ENCODE data around the gene INMT. TPM values are rescaled to one million over a fixed set of nuclear protein-coding genes. Genes with fewer than 3 reads are reported as not detected.

Gene INMT
- total RNA-seq, 4 donors from 2014 or later = 1.7 to 6.8 (median 4.5) TPM

DNA sequence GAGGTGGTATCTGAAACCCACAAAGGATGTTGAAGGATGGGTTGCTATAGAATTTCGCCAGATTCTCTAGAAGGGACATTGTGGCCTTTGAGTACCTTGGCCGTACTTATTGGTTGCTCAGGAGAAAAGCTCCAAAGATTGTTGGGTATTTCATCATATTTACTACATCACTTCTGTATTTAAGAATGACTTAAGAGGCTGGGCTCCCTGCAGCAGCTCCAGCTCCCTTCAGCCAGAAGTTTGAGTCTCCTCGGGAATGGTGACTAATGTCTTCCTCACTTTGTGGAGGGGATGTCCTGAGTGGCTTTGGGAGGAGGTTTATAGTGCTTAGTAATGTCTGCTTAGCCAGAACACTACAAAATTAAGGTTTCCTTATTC lies 37.4 kb downstream of the INMT start:
- intact Hi-C loops (cut with DNase I; ENCODE audit: low total_unique reads) = no loop called here
- peak in 1 of 2 donors; percentile 79 for DNase-seq (ENCODE audit: low spot score in 2 of 2)
- TF ChIP-seq, protein P1, sequence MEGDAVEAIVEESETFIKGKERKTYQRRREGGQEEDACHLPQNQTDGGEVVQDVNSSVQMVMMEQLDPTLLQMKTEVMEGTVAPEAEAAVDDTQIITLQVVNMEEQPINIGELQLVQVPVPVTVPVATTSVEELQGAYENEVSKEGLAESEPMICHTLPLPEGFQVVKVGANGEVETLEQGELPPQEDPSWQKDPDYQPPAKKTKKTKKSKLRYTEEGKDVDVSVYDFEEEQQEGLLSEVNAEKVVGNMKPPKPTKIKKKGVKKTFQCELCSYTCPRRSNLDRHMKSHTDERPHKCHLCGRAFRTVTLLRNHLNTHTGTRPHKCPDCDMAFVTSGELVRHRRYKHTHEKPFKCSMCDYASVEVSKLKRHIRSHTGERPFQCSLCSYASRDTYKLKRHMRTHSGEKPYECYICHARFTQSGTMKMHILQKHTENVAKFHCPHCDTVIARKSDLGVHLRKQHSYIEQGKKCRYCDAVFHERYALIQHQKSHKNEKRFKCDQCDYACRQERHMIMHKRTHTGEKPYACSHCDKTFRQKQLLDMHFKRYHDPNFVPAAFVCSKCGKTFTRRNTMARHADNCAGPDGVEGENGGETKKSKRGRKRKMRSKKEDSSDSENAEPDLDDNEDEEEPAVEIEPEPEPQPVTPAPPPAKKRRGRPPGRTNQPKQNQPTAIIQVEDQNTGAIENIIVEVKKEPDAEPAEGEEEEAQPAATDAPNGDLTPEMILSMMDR (IDR thresholded peaks at IDR 0.05) = no peak
- no peak for TF ChIP-seq POLR2A (IDR thresholded peaks at IDR 0.05)
- H3K4me3 ChIP-seq (ENCODE audit: low read depth, poor library complexity, severe bottlenecking) = no peak overlapping the region
- 51 to 70% methylated on average over 3 of the region's 3 CpGs for WGBS, 2 donors

DNA sequence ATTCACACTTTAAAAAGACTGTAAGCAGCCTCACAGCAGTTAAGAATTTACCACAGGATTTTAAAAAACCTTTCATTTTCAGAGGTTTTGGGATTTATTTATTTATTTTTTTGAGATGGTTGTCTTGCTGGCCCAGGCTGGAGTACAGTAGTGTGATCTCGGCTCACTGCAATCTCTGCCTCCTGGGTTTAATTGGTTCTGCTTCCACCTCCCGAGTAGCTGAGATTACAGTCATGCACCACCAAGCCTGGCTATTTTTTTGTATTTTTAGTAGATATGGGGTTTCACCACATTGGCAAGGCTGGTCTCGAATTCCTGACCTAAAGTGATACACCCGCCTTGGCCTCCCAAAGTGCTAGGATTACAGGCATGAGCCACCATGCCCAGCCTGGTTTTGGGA lies 38.4 kb downstream of the INMT start:
- TF ChIP-seq, protein P1 (IDR thresholded peaks at IDR 0.05) = no peak
- no peak for TF ChIP-seq POLR2A (IDR thresholded peaks at IDR 0.05)
- no peak for DNase-seq (ENCODE audit: low spot score in 2 of 2)
- WGBS, 2 donors = 89 to 93% methylated on average over 4 of the region's 4 CpGs
- H3K4me3 ChIP-seq (ENCODE audit: low read depth, poor library complexity, severe bottlenecking) = no peak overlapping the region
- intact Hi-C loops (cut with DNase I; ENCODE audit: low total_unique reads) = no loop called here

DNA sequence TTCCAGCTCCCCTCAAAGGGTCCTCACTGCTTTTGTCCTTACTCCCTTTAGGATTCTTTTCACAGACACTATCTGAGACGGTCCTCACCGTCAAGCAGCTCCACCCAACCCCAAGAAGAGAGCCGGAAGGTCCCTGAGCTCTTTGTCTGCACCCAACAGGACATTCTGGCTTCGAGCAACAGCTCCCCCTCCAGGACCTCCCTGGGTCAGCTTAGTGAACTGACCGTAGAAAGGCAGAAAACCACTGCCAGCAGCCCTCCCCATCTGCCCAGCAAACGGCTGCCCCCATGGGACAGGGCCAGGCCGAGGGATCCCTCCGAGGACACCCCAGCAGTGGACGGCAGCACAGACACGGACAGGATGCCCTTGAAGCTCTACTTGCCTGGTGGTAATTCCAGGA lies 39.2 kb downstream of the INMT start:
- WGBS, 2 donors = 84 to 91% methylated on average over 9 to 10 of the region's 10 CpGs
- intact Hi-C loops (cut with DNase I; ENCODE audit: low total_unique reads) = no loop called here
- no peak for DNase-seq (ENCODE audit: low spot score in 2 of 2)
- TF ChIP-seq POLR2A (IDR thresholded peaks at IDR 0.05) = no peak
- TF ChIP-seq, protein P1 (IDR thresholded peaks at IDR 0.05) = no peak
- no peak overlapping the region for H3K4me3 ChIP-seq (ENCODE audit: low read depth, poor library complexity, severe bottlenecking)

DNA sequence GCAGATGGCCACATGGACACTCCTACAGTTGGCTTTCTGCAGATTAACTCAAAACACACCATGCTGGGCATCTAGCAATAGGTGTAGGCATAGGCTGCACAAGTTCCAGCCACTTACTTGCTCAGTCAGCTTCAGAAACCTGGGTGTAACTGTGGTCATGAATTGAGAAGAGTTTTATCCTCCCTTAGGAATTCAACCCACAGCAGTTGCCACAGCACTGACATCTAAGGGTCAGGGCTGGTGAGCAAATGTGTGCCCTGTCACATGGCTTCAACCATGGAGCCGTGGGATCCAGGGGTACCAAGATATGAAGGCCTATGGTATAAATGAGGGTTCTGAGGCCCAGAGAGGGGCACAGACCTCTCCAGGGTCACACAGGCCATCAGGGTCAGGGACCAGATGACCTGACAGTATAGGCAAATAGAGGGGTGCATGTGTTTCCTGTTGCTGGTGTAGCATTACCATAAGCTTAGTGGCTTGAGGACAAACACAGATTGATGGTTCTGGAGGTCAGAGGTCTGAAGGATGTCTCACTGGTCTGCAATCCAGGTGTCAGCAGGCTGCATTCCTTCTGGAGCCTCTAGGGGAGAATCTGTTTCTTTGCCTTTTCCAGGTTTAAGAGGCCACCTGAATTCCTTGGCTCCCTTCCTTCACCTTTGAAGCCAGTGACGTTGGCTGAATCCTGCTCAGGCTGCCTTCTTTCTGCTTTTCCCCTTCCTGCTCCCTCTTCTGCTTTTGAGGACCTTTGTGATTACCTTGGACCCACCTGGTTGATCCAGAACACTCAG lies 43.4 kb downstream of the INMT start:
- WGBS, 2 donors = 62 to 68% methylated on average over 2 of the region's 2 CpGs
- intact Hi-C loops (cut with DNase I; ENCODE audit: low total_unique reads) = loop anchor here (5.0 kb wide), 1 partner anchor 182 kb away; no protein-coding TSS in a partner anchor
- DNase-seq (ENCODE audit: low spot score in 2 of 2) = no peak

DNA sequence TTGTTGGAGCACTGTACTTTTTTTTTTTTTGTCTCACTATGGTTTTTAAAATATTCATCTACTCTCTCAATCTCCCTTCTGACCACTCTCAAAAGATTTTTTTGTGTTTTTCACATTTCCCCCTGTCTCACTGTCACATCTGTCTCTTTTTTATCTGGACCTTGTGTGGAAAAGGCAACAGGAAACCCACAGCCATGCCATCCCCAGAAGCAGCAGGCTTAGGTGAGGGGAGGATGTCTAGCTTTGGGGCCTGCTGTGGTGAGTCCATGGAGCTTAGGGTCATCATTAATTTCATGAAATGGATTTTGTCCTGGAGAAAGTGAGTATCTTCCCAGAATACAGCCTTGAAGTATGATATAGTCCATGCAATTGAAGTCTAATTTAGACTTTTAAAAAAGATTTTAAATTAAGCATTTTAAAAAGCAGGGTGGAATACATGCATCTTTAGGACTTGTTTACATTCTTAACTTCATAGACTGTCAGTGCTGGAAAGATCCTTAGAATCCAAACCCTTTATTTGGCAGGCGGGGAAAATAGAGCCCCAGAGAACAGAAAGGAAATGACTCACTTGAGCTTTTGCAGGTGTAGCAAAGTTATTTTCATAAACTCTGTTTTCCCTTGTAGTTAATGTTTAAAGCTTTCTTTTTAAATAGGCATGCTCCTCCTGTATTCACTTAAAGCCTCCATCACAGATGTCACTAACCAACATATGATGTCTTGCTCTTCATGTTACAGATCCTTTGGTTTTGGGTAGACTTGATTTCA lies 44.4 kb downstream of the INMT start:
- TF ChIP-seq, protein P1 (IDR thresholded peaks at IDR 0.05) = no peak
- no peak for TF ChIP-seq POLR2A (IDR thresholded peaks at IDR 0.05)
- WGBS, 2 donors = 36 to 41% methylated on average over 1 of the region's 1 CpG
- DNase-seq (ENCODE audit: low spot score in 2 of 2) = no peak
- no peak overlapping the region for H3K4me3 ChIP-seq (ENCODE audit: low read depth, poor library complexity, severe bottlenecking)
- intact Hi-C loops (cut with DNase I; ENCODE audit: low total_unique reads) = loop anchor here (5.0 kb wide), 1 partner anchor 181 kb away; no protein-coding TSS in a partner anchor

More for the DNA sequence above, 43.4 kb downstream of the INMT start:
- no peak overlapping the region for H3K4me3 ChIP-seq (ENCODE audit: low read depth, poor library complexity, severe bottlenecking)
- TF ChIP-seq, protein P1 (IDR thresholded peaks at IDR 0.05) = no peak
- no peak for TF ChIP-seq POLR2A (IDR thresholded peaks at IDR 0.05)
